Caki2 (cell line): Measurements from ENCODE around the gene RREB1. TPM values are rescaled to one million over a fixed set of nuclear protein-coding genes. Genes with fewer than 3 reads are reported as not detected.

ENCODE experiments used
- DNase-seq: peaks from one replicate; pipeline ENCODE4 v3.0.0-alpha.2; 2015; ENCODE audit warnings: low read depth
- in situ Hi-C: cut with HindIII; loops from 2 replicates; pipeline ENCODE4 v1.10.0; 2016; ENCODE audit warnings: low sequenced_read_pairs, low pct_unique_long_range_greater_than_20kb, mixed read lengths
- total RNA-seq: library from RNA; depleted of rRNA; stranded (reverse); fragments of >200 nt; shearing (Covaris generic); gene quantifications from 2 replicates; pipeline ENCODE4 v1.2.3, GENCODE V29; 2014; ENCODE audit warnings: low replicate concordance

RREB1 gene
- total RNA-seq, 1 experiment from 2014 or later, result 5.1 TPM

DNA sequence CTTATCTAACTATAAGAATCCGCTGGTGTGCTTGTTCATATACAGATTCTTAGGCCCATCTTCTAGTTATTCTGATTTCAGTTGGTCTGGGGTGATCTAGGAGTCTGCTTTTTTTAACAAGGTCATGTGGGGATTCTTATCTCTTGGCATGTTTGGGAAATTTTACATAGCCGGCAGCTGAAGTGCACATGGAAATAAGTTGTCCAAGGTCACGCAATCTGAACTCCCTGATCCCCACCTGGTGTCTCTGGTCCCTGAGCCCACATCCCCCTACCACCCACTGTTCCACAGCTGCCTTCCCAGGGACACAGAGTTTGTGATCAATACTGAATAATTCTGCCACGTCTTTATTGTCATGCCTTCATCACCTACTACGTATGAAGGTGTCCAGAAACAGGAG is 114.4 kb downstream of the RREB1 start:
- DNase-seq, result no peak
- in situ Hi-C loops, result no loop called here

DNA sequence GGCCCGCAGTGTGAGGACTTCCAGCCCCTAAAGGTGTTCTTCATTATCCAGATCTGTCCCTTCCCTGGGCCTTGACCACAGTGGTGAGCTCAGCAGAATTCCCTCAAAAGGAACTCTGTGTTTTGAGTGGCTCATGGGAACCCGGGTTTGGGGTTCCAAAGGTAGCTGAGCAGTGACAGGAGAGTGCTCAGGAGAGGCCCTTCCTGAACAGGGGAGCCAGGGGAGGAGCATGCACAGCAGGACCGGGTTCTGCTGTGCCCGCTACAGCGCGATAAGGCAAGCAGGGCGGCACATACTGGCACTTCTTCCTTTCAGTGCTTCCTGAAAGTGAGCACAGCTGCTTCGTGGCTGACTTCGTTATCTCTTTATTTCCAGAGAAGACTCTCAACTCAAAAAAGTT is 117.0 kb downstream of the RREB1 start:
- in situ Hi-C loops, result no loop called here
- DNase-seq, result no peak

DNA sequence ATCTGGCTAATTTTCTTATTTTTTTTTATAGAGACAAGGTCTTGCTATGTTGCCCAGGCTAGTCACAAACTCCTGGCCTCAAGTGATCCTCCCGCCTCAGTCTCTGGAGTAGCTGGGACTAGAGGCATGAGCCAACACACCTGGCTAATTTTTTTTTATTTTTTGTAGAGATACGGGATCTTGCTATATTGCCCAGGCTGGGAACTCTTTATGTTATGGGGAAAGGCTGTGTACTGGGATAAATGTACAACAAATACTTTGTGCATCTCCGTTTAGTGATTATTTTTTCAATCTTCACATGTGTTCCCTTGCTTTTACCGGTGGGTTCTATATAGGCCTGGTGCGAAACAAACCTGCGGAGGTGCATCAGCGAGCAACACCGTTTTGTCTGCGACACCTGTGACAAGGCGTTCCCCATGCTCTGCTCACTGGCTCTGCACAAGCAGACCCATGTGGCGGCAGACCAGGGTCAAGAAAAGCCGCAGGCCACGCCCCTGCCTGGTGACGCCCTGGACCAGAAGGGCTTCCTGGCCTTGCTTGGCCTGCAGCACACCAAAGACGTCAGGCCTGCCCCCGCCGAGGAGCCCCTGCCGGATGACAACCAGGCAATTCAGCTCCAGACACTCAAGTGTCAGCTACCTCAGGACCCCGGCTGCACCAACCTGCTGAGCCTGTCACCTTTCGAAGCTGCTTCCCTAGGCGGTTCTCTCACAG is 121.1 kb downstream of the RREB1 start:
- in situ Hi-C loops, result no loop called here

DNA sequence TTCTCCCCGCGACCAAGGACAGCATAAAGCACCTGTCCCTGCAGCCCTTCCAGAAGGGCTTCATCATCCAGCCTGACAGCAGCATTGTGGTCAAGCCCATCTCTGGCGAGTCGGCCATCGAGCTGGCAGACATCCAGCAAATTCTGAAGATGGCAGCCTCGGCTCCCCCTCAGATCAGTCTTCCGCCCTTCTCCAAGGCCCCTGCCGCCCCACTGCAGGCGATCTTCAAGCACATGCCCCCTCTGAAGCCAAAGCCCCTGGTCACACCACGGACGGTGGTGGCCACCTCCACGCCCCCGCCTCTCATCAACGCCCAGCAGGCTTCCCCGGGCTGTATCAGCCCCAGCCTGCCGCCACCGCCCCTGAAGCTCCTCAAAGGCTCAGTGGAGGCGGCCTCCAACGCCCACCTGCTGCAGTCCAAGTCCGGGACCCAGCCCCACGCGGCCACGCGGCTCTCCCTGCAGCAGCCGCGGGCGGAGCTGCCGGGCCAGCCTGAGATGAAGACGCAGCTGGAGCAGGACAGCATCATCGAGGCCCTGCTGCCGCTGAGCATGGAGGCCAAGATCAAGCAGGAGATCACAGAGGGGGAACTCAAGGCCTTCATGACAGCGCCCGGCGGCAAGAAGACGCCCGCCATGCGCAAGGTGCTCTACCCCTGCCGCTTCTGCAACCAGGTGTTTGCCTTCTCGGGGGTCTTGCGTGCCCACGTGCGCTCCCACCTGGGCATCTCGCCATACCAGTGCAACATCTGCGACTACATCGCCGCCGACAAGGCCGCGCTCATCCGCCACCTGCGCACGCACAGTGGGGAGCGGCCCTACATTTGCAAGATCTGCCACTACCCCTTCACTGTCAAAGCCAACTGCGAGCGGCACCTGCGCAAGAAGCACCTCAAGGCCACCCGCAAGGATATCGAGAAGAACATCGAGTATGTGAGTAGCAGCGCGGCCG is 121.9 kb downstream of the RREB1 start:
- in situ Hi-C loops, result no loop called here

More for the DNA sequence above, 121.1 kb downstream of the RREB1 start:
- DNase-seq, result no peak

DNA sequence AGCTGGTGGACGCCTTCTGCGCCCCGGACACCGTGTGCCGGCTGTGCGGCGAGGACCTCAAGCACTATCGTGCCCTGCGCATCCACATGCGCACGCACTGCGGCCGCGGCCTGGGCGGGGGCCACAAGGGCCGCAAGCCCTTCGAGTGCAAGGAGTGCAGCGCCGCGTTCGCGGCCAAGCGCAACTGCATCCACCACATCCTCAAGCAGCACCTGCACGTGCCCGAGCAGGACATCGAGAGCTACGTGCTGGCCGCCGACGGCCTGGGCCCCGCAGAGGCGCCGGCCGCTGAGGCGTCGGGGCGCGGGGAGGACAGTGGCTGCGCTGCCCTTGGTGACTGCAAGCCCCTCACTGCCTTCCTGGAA is 122.5 kb downstream of the RREB1 start:
- no peak for DNase-seq
- in situ Hi-C loops, result no loop called here

More for the DNA sequence above, 121.9 kb downstream of the RREB1 start:
- no peak for DNase-seq

DNA sequence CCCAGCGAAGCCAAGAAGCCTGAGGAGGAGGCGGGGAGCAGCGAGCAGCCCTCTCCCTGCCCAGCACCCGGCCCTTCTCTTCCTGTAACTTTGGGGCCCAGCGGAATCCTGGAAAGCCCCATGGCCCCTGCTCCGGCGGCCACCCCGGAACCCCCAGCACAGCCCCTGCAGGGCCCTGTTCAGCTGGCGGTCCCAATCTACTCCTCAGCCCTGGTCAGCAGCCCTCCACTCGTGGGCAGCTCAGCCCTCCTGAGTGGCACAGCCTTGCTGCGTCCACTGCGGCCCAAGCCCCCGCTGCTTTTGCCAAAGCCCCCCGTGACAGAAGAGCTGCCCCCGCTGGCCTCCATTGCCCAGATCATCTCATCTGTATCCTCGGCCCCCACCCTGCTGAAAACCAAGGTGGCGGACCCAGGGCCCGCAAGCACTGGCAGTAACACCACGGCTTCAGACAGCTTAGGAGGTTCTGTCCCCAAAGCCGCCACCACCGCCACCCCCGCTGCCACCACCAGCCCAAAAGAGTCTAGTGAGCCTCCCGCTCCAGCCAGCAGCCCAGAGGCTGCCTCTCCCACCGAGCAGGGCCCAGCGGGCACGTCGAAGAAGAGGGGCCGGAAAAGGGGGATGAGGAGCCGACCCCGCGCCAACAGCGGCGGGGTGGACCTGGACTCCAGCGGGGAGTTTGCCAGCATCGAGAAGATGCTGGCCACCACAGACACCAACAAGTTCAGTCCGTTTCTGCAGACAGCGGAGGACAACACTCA is 123.4 kb downstream of the RREB1 start:
- in situ Hi-C loops, result no loop called here
- no peak for DNase-seq

DNA sequence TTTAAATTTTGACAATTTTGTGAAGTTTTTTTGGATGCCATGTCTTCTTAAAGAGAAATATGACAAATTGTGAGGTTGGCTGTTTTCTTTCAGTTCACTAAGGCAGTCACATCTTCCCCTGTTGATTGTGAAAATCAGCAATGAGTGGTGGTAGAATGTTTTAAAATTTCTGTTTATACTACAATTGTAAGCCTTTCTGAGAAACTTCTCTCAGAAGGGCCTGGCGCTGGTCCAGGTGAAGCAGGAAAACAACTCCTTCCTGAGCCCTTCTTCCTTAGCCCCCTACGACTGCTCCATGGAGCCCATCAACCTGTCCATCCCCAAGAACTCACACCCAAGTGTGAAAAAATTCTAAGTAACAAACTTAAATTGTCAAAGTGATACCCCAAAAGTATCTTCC is 124.6 kb downstream of the RREB1 start:
- in situ Hi-C loops, result no loop called here

DNA sequence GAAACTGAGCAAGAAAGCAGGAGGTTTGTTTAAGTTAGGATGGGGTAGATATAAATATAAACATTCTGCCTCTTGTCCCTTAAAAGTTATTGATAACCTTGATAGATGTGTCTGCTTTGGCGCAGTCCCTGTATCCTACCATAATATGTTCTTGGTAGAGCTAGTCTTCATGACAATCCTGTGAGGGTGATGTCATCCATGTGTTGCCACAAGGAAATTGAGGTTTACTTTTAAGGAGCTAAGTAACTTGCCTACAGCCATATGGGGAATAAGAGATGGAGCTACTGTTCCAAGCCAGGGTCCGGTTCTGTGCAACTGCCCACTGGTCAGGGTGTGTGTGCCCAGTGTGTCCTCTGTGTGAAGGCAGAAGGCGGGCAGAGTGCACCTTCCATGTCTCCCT is 126.8 kb downstream of the RREB1 start:
- no peak for DNase-seq
- in situ Hi-C loops, result no loop called here

More for the DNA sequence above, 124.6 kb downstream of the RREB1 start:
- DNase-seq, result no peak

DNA sequence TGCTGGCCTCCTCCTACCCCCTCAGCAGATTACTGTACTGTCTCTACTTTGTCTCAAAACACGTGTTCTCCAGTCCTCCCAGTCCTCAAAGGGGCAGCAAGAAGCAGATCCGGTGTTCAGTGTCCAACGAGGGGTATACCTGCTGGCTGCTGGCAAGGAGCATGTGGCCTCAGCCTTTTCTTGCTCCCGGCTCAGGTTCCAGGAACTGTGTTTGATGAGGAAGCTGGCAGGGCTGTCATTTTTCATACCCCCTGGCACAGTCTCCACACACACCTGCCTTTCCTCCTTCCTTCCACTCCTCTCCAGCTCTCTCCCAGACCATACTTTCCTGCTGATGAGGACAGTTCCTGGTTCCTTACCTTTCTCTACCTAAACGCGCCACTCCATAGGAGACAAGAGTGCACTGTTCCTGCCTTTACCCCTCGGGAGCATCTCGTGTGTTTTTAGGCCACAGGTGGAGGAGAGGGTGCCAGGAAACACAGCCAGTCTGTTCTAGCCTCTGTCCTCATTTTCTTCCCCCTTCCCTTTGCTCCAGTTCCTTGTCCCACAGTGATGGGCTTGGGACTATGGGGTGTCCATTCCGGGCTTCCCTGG is 128.0 kb downstream of the RREB1 start:
- in situ Hi-C loops, result no loop called here
- no peak for DNase-seq

DNA sequence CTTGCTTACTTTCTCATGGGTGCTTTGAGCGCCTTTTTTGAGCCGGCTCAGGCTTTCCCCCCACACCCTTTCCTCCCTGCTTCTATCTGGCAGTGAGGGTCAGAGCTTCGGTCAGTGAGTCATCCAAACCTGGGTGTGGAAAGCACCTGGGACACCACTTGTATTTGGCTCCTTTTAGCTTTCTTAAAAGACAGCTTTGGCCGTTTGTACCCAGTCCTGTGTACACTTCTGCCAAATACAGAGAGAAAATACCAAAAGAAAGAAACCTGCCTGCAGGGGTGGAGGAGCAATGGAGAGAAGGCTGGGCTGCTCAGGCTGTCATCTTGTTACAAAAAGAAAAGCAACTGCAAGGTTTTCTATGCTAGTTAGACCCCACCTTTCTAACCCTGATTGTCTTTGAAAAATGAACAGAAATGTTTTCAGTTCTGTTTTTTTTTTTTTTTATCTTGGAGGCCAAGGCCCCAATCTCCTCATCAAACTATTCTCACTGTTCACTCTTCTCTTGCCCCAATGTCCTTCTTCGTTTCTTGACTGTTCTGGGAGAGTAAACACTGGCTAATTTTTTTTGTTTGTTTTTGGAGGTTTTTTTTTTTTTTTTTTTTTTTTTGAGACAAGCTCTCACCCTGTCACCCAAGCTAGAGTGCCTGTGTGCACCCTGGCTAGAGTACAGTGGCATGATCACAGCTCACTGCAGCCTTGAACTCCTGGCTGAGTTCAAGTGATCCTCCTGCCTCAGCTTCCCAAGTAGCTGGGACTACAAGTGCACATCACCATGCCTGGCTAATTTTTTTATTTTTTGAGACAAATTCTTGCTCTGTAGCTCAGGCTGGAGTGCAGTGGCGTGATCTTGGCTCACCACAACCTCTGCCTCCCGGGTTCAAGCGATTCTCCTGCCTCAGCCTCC is 128.8 kb downstream of the RREB1 start:
- DNase-seq, result no peak
- in situ Hi-C loops, result no loop called here

DNA sequence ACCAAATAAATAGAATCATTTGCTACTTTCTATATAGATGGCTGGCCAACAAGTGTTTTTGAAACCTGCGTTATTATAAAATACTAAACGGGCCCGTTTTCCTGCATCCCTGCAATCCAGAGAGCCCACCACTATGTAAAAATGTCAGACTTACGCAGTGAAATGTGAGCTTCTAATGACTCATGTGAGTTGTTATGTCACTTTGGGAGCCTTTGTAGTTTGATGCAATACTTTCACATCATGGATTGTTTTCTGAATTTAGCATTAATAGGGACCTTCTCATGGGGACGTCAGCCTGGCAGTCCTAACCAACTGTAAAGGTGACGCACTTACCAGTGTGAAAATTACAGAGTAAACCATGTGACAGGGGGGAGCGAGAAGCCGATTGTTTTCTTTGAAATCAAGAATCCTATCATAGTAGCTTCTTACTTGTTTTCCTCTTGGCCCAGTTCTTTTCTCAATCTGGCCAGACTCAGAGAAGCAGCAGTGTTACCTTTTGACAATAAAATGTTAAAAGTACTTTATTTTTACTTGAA is 130.0 kb downstream of the RREB1 start:
- DNase-seq, result no peak
- in situ Hi-C loops, result no loop called here

DNA sequence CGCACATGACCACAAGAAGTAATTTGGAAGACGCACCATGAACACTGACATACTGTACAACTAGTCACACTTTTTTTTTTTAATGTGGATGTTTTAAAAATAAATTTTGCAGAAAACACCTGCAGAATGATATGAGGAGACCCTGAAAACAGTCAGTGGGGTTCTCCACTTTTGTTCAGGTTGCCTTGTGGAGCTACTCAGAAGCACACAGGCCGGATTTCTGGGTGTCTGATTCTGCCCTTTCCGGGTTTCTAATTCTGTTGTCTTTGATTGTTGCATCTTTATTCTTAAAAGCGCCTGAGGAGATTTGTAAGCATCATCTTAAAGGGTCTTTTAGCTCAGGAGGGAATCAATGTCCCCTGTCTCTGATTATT is 130.8 kb downstream of the RREB1 start:
- no peak for DNase-seq
- in situ Hi-C loops, result no loop called here

DNA sequence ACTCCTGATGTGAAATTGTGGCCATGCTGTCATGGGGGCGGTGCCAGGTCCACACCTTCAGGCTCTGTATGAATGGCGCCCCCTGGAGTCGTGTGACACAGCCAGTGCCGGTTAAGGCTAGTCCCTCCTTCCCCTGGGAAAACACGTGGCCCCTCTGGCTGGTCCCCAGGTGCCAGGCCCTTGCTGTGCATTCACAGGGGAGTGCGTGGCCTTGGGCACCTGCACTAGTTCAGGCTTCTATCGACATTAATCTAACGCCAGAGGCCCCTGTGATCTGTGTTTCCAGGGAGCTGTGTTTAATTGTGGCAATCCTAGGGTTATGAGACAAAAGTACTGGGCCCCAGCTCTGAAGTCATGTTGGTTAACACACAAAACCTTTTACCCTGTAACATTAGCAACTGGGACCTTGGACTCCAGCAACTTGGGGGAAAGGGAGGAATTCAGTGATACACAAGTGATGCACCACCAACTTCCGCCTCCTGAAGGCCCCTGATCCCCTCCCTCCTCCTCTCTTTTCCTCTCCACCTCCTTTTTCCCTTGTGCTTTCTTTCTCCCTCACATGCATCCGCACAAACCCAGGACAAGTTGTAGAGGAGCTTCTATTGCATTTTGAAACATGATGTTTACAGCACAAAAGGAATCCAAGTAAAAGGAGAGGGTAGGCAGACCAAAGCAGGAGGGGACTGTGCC is 131.3 kb downstream of the RREB1 start:
- DNase-seq, result peak; percentile 71
- in situ Hi-C loops, result no loop called here

DNA sequence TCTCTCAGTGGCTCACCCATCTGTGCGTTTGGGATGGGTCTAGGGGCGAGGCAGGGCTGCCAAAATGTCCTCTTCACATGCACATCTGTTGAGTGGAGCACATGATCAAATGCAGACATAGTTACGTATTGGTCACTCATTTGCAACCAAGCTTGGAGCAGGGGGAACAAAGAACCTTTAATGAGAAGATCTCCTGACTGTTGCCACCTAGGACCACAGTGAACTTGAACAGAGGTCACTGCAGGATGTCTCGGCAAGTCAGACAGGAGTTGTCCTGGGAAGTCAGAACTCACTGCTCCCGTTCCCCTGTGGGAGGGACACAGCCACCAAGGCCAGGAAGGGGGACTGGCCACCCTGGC is 131.8 kb downstream of the RREB1 start:
- in situ Hi-C loops, result no loop called here

DNA sequence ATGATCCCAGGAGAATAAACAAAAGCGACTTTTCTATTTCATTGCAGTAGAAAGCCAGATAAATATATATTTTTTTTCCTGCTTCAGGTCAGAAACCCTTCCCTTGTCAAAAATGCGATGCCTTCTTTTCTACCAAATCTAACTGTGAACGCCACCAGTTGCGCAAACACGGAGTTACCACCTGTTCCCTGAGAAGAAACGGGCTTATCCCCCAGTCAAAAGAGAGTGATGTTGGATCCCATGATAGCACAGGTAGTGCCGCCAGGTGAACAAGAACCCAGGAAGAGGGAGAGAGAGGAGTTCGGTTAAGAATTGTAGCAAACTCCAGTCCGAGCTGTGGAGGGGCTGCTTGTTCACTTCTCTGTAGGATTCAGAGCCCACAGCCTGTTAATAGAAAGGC is 132.6 kb downstream of the RREB1 start:
- no peak for DNase-seq
- in situ Hi-C loops, result no loop called here

More for the DNA sequence above, 131.8 kb downstream of the RREB1 start:
- DNase-seq, result no peak

DNA sequence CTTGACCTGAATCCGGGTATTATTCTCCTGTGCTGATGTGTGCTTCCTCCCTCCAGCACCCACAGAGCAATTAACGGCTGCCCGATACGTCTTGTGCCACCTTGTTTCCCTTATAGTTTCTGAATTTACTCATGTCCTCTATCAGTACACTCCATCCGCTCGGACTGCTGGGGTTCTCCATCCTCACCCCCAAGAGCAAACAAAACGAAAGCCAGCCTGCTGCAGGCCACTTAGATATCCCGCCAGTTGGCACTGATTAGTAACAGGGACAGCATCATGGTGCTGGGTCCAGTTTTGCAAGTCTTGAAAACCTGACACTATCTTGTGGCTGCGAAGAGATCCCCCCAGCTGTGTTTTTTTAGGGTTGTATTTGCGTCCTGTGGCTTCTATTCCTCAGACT is 133.4 kb downstream of the RREB1 start:
- no peak for DNase-seq
- in situ Hi-C loops, result no loop called here
